Transverse colon (tissue), 4 donors: ENCODE data around the gene VANGL1. TPM values are rescaled to one million over a fixed set of nuclear protein-coding genes. Genes with fewer than 3 reads are reported as not detected.

Experiments
- DNase-seq: peaks from one replicate; pipeline ENCODE4 v3.0.0-alpha.2; 2019
- H3K27ac ChIP-seq, 4 donors: fragments of 200-600 bp; sonication (generic); 2 replicates each; pipeline ENCODE4 v1.5.1; 2016 to 2018; ENCODE audit warnings: inconsistent platforms in 4 of 4
- H3K27me3 ChIP-seq: fragments of 200-600 bp; sonication (generic); 2 replicates; pipeline ENCODE4 v1.5.1; 2017; ENCODE audit warnings: inconsistent platforms
- H3K36me3 ChIP-seq, 4 donors: fragments of 200-600 bp; sonication (generic); 2 replicates each; pipeline ENCODE4 v1.5.1; 2017 to 2019; ENCODE audit warnings: inconsistent platforms in 4 of 4
- H3K4me1 ChIP-seq, 4 donors: fragments of 200-600 bp; sonication (generic); 2 replicates each; pipeline ENCODE4 v1.5.1; 2017 to 2020; ENCODE audit warnings: inconsistent platforms in 4 of 4
- H3K4me3 ChIP-seq, 4 donors: fragments of 200-600 bp; sonication (generic); 1 replicate in 1 of 4; 2 replicates in 3 of 4; pipeline versions ENCODE4 v1.5.1 to v1.6.1; 2017 to 2019; ENCODE audit warnings: inconsistent platforms in 4 of 4
- H3K9me3 ChIP-seq, 2 donors: fragments of 200-600 bp; sonication (generic); 2 replicates each; pipeline ENCODE4 v1.5.1; 2017 to 2019; ENCODE audit warnings: inconsistent platforms in 2 of 2
- CTCF ChIP-seq, 5 experiments: fragments of 200-600 bp in 3 of 5; fragments of 450-650 bp in 2 of 5; sonication (generic) in 3 of 5; IDR thresholded peaks; 1 replicate in 2 of 5; 2 replicates in 3 of 5; pipeline ENCODE4 v1.5.1; 2016 to 2017; ENCODE audit warnings: antibody characterized with exemption in 5 of 5, inconsistent platforms in 3 of 5, mild to moderate bottlenecking in 2 of 5, moderate library complexity in 1 of 5
- EP300 ChIP-seq: sonication (generic); formaldehyde crosslinking; IDR thresholded peaks from one replicate; pipeline ENCODE4 v1.6.1; 2017; ENCODE audit warnings: antibody characterized with exemption, low read depth
- POLR2A ChIP-seq: fragments of 450-650 bp; IDR thresholded peaks from one replicate; pipeline ENCODE4 v1.6.1; 2016; ENCODE audit warnings: antibody characterized with exemption, mild to moderate bottlenecking, moderate library complexity
- POLR2AphosphoS5 ChIP-seq, 3 donors: sonication (generic); formaldehyde crosslinking; IDR thresholded peaks; one replicate each; pipeline ENCODE4 v1.6.1; 2016; ENCODE audit warnings: antibody characterized with exemption in 3 of 3
- WGBS, 2 donors: methylation state at CpG; one replicate each; pipeline ENCODE4 v1.1.5; 2018; ENCODE audit warnings: low coverage in 1 of 2; 5-methylcytosine and 5-hydroxymethylcytosine counted together
- in situ Hi-C, 4 donors: fragments of 200-750 bp; cut with MboI; loops; one replicate each; pipeline versions ENCODE4 v1.15.0 to v1.15.1; 2017; ENCODE audit warnings: low sequenced_read_pairs in 3 of 4, low pct_ligation_motif_present in 1 of 4, low pct_unique_long_range_greater_than_20kb in 1 of 4
- intact Hi-C: fragments of 100-400 bp; cut with DNase I; formaldehyde crosslinking; loops from one replicate; pipeline ENCODE4 v1.15.1; 2023; ENCODE audit warnings: low total_unique reads
- total RNA-seq, 4 donors: library from RNA; depleted of rRNA; stranded (reverse); fragments of >200 nt; gene quantifications; one replicate each; pipeline ENCODE4 v1.1.0, GENCODE V29; 2016

VANGL1 gene
- total RNA-seq, 4 donors from 2014 or later, result 5.6 to 26.9 (median 16.9) TPM

- 59% methylated on average over 12 of the region's 12 CpGs; no CpG with 5 or more reads in 1 of the 2 donors for WGBS, 2 donors
- DNase-seq, result peak; percentile 79
- H3K27ac ChIP-seq, result no peak overlapping the region
- in situ Hi-C loops (loop anchor here (5.0 to 25.0 kb wide), 3 partner anchors 458 to 608 kb away; no protein-coding TSS in a partner anchor), intact Hi-C loops (loop anchor here (5.0 to 10.0 kb wide), 2 partner anchors 458 to 621 kb away; no protein-coding TSS in a partner anchor)
- H3K27me3 ChIP-seq, result no peaks in the 10 kb centered on the region
- H3K9me3 ChIP-seq, result no peaks in the 10 kb centered on the region
- no peak overlapping the region for H3K4me3 ChIP-seq
- no peak for TF ChIP-seq POLR2A
- TF ChIP-seq CTCF (IDR thresholded peaks at IDR 0.05), result peak; percentile 80 to 87 (median 84)
- no peak for TF ChIP-seq POLR2AphosphoS5 (IDR thresholded peaks at IDR 0.05)
- TF ChIP-seq EP300, result no peak
- H3K36me3 ChIP-seq, result no peaks in the 10 kb centered on the region
- no peaks in the 10 kb centered on the region for H3K4me1 ChIP-seq
These were observed 46.3 kb upstream of the VANGL1 start for GRCh38 chr1:115595279-115596079.

GRCh38 chr1:115596080-115596780 lies 45.5 kb upstream of the VANGL1 start:
- intact Hi-C loops, result loop anchor here (5.0 to 10.0 kb wide), 2 partner anchors 459 to 621 kb away; no protein-coding TSS in a partner anchor
- no peak overlapping the region for H3K4me3 ChIP-seq
- H3K36me3 ChIP-seq, result no peaks in the 10 kb centered on the region
- WGBS, 2 donors, result 54 to 83% methylated on average over 2 to 7 of the region's 7 CpGs
- in situ Hi-C loops, result loop anchor here (5.0 to 25.0 kb wide), 3 partner anchors 459 to 609 kb away; no protein-coding TSS in a partner anchor
- no peak for TF ChIP-seq POLR2AphosphoS5 (IDR thresholded peaks at IDR 0.05)
- TF ChIP-seq EP300, result no peak
- no peak for TF ChIP-seq CTCF (IDR thresholded peaks at IDR 0.05)
- TF ChIP-seq POLR2A, result no peak
- H3K27me3 ChIP-seq, result no peaks in the 10 kb centered on the region
- H3K9me3 ChIP-seq, result no peaks in the 10 kb centered on the region
- H3K27ac ChIP-seq, result no peak overlapping the region
- H3K4me1 ChIP-seq, result no peaks in the 10 kb centered on the region
- DNase-seq, result no peak

- DNase-seq, result no peak
- H3K27ac ChIP-seq, result no peak overlapping the region
- TF ChIP-seq EP300 (no peak), POLR2AphosphoS5 (IDR thresholded peaks at IDR 0.05) (no peak), POLR2A (no peak), CTCF (IDR thresholded peaks at IDR 0.05) (no peak)
- no peaks in the 10 kb centered on the region for H3K27me3 ChIP-seq
- intact Hi-C loops, result no loop called here
- no peaks in the 10 kb centered on the region for H3K36me3 ChIP-seq
- 90 to 95% methylated on average over 3 of the region's 3 CpGs for WGBS, 2 donors
- in situ Hi-C loops, result loop anchor here in 1 of 4 donors (25.0 kb wide), 1 partner anchor 383 kb away; the partner anchor contains the start of gene SLC22A15
- no peaks in the 10 kb centered on the region for H3K9me3 ChIP-seq
- no peaks in the 10 kb centered on the region for H3K4me1 ChIP-seq
- no peak overlapping the region for H3K4me3 ChIP-seq
These were observed 37.3 kb upstream of the VANGL1 start for GRCh38 chr1:115604508-115604907.

GRCh38 chr1:115606305-115606704 lies 35.5 kb upstream of the VANGL1 start:
- DNase-seq, result no peak
- Histone ChIP-seq H3K4me3 (no peak overlapping the region), H3K4me1 (no peaks in the 10 kb centered on the region), H3K9me3 (no peaks in the 10 kb centered on the region), H3K27me3 (no peaks in the 10 kb centered on the region), H3K36me3 (no peaks in the 10 kb centered on the region), H3K27ac (no peak overlapping the region)
- intact Hi-C loops, result loop anchor here (5.0 kb wide), 1 partner anchor 101 kb away; no protein-coding TSS in a partner anchor
- 77 to 80% methylated on average over 2 to 5 of the region's 5 CpGs for WGBS, 2 donors
- TF ChIP-seq POLR2A (no peak), CTCF (IDR thresholded peaks at IDR 0.05) (no peak)
- in situ Hi-C loops, result loop anchor here in 2 of 4 donors (5.0 to 25.0 kb wide), 2 partner anchors 101 to 381 kb away; partner anchors contain the start of gene SLC22A15 (in 1 of the 2)
